Ascending aorta (tissue), 2 donors: Measurements from ENCODE around the gene SCAF4. TPM values are rescaled to one million over a fixed set of nuclear protein-coding genes. Genes with fewer than 3 reads are reported as not detected.
A peak's percentile ranks its signal among the peaks of the same experiment; 100 is the strongest.

Source experiments
- DNase-seq, 2 donors: peaks; one replicate each; pipeline ENCODE4 v3.0.0-alpha.2; 2019; ENCODE audit warnings: low spot score in 2 of 2
- H3K27ac ChIP-seq, 2 donors: fragments of 200-600 bp; sonication (generic); one replicate each; pipeline ENCODE4 v1.5.1; 2016 to 2017; ENCODE audit warnings: mild to moderate bottlenecking in 1 of 2
- H3K27me3 ChIP-seq: fragments of 200-600 bp; sonication (generic); one replicate; pipeline ENCODE4 v1.5.1; 2017
- H3K36me3 ChIP-seq, 2 donors: fragments of 200-600 bp; sonication (generic); one replicate each; pipeline ENCODE4 v1.5.1; 2016
- H3K4me1 ChIP-seq, 2 donors: fragments of 200-600 bp; sonication (generic); one replicate each; pipeline ENCODE4 v1.5.1; 2016 to 2017; ENCODE audit warnings: mild to moderate bottlenecking in 1 of 2
- H3K4me3 ChIP-seq, 2 donors: fragments of 200-600 bp; sonication (generic); one replicate each; pipeline ENCODE4 v1.5.1; 2016 to 2017; ENCODE audit warnings: mild to moderate bottlenecking in 1 of 2
- H3K9me3 ChIP-seq, 2 donors: fragments of 200-600 bp; sonication (generic); one replicate each; pipeline ENCODE4 v1.5.1; 2016
- intact Hi-C: fragments of 100-400 bp; cut with DNase I; formaldehyde crosslinking; loops from one replicate; pipeline ENCODE4 v1.15.1; 2023
- total RNA-seq: library from RNA; depleted of rRNA; stranded (reverse); fragments of >200 nt; gene quantifications from one replicate; pipeline ENCODE4 v1.1.0, GENCODE V29; 2016
- TF ChIP-seq, protein P1 (sequence below), 3 experiments: fragments of 200-600 bp in 2 of 3; fragments of 450-650 bp in 1 of 3; sonication (generic) in 2 of 3; IDR thresholded peaks; one replicate each; pipeline ENCODE4 v1.5.1; 2016 to 2019; ENCODE audit warnings: antibody characterized with exemption in 3 of 3, mild to moderate bottlenecking in 1 of 3, moderate library complexity in 1 of 3

Gene SCAF4
- total RNA-seq, 1 donor from 2014 or later = 31.2 TPM

DNA sequence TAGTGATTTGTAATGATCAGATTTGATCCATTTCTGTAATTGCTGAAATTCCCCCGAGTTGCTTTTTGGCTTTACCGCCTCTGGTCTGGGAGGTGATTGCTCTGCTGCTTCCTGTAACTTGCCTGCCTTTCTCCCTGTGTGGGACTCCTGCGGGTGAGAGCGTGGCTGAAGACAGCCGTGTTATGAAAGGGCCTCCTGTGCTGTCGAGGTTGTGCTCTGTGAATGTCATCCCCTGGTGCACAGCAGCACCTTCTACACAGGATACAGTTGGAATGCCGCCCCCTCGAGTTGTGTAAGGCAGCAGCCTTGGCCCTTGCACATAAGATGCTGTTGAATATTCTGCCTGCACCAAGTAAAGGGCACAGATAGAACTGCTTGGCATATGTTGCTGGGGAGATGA is 66.5 kb downstream of the SCAF4 start:
- Histone ChIP-seq H3K4me1 (peaks cover 0 to 28% of the 10 kb centered on the region in 2 donors), H3K4me3 (no peak overlapping the region), H3K9me3 (no peaks in the 10 kb centered on the region), H3K27ac (no peak overlapping the region), H3K27me3 (no peaks in the 10 kb centered on the region), H3K36me3 (peaks cover 21 to 57% of the 10 kb centered on the region in 2 donors)
- TF ChIP-seq, protein P1, sequence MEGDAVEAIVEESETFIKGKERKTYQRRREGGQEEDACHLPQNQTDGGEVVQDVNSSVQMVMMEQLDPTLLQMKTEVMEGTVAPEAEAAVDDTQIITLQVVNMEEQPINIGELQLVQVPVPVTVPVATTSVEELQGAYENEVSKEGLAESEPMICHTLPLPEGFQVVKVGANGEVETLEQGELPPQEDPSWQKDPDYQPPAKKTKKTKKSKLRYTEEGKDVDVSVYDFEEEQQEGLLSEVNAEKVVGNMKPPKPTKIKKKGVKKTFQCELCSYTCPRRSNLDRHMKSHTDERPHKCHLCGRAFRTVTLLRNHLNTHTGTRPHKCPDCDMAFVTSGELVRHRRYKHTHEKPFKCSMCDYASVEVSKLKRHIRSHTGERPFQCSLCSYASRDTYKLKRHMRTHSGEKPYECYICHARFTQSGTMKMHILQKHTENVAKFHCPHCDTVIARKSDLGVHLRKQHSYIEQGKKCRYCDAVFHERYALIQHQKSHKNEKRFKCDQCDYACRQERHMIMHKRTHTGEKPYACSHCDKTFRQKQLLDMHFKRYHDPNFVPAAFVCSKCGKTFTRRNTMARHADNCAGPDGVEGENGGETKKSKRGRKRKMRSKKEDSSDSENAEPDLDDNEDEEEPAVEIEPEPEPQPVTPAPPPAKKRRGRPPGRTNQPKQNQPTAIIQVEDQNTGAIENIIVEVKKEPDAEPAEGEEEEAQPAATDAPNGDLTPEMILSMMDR (IDR thresholded peaks at IDR 0.05) = no peak
- no peak for DNase-seq
- intact Hi-C loops = no loop called here

DNA sequence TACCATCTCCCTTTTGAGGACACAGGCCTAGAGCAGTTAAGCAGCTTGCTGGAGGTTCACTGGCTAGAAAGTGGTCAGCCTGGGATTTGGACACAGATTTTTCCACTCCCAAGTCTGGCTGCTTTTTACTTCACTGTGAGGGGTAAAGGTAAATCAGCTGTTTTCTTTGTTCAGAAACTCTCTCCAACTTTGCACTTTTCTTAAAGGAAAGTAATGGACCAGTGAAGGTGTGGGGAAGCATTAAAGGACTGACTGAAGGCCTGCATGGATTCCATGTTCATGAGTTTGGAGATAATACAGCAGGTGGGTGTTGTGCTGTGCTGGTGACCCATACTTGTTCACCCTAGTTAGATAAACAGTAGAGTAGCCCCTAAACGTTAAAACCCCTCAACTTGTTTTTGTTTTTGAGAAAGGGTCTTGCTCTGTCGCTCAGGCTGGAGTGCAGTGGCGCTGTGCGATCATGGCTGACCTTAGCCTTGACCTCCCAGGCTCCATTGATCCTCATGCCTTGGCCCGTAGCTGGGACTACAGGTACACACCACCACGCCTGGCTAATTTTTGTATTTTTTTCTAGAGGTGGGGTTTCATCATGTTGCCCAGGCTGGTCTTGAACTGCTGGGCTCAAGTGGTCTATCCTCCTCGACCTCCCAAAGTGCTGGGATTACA is 68.2 kb downstream of the SCAF4 start:
- no peaks in the 10 kb centered on the region for H3K27me3 ChIP-seq
- no peak overlapping the region for H3K27ac ChIP-seq
- DNase-seq = no peak
- TF ChIP-seq, protein P1 (IDR thresholded peaks at IDR 0.05) = no peak
- no peak overlapping the region for H3K4me3 ChIP-seq
- intact Hi-C loops = loop anchor here (5.0 kb wide), 2 partner anchors 204 to 949 kb away; partner anchors contain the start of gene CFAP298
- H3K4me1 ChIP-seq = peaks cover 0 to 31% of the 10 kb centered on the region in 2 donors
- no peaks in the 10 kb centered on the region for H3K9me3 ChIP-seq
- peaks cover 17 to 50% of the 10 kb centered on the region in 2 donors for H3K36me3 ChIP-seq

DNA sequence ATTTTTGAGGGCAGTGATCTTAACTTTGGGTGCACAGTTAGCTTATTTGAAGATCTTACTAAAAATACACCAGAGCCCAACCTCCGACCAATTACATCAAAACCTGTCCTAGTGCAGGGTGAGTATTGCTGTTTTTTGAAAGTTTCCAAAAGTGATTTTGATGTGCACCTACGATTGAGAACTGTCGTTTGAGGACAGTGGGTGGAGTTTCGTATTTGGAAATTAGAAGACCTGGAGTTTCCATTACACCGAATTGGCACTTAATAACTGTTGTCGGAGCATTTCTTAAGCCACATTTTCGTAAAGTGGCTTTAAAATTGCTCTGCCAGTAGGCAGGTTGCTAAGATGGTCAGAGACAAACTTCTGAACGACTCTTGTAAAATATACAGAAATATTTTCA is 71.3 kb downstream of the SCAF4 start:
- peaks cover 0 to 32% of the 10 kb centered on the region in 2 donors for H3K4me1 ChIP-seq
- intact Hi-C loops = loop anchor here (1.0 to 5.0 kb wide), 3 partner anchors 72 to 952 kb away; partner anchors contain the start of genes CFAP298 and SCAF4
- H3K9me3 ChIP-seq = no peaks in the 10 kb centered on the region
- peak overlapping the region; percentile 73 to 76 for H3K4me3 ChIP-seq
- no peaks in the 10 kb centered on the region for H3K27me3 ChIP-seq
- peak overlapping the region; percentile 89 to 90 for H3K27ac ChIP-seq
- H3K36me3 ChIP-seq = peaks cover 3 to 19% of the 10 kb centered on the region in 2 donors
- DNase-seq = no peak
- TF ChIP-seq, protein P1 (IDR thresholded peaks at IDR 0.05) = no peak

DNA sequence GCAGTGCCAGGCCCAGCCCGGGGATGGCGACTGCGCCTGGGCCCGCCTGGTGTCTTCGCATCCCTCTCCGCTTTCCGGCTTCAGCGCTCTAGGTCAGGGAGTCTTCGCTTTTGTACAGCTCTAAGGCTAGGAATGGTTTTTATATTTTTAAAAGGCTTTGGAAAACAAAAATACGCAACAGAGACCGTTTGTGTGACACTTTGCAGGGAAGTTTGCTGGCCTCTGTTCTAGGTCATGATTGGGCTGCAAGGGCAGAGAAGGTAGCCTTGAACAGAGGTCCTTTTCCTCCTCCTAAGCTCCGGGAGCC is 71.7 kb downstream of the SCAF4 start:
- no peak for DNase-seq
- H3K27me3 ChIP-seq = no peaks in the 10 kb centered on the region
- peak overlapping the region; percentile 89 to 90 for H3K27ac ChIP-seq
- intact Hi-C loops = loop anchor here (1.0 to 5.0 kb wide), 3 partner anchors 72 to 952 kb away; partner anchors contain the start of genes CFAP298 and SCAF4
- H3K4me3 ChIP-seq = peak overlapping the region; percentile 73 to 76
- peaks cover 3 to 16% of the 10 kb centered on the region in 2 donors for H3K36me3 ChIP-seq
- no peaks in the 10 kb centered on the region for H3K9me3 ChIP-seq
- TF ChIP-seq, protein P1 (IDR thresholded peaks at IDR 0.05) = no peak
- H3K4me1 ChIP-seq = peaks cover 0 to 31% of the 10 kb centered on the region in 2 donors

DNA sequence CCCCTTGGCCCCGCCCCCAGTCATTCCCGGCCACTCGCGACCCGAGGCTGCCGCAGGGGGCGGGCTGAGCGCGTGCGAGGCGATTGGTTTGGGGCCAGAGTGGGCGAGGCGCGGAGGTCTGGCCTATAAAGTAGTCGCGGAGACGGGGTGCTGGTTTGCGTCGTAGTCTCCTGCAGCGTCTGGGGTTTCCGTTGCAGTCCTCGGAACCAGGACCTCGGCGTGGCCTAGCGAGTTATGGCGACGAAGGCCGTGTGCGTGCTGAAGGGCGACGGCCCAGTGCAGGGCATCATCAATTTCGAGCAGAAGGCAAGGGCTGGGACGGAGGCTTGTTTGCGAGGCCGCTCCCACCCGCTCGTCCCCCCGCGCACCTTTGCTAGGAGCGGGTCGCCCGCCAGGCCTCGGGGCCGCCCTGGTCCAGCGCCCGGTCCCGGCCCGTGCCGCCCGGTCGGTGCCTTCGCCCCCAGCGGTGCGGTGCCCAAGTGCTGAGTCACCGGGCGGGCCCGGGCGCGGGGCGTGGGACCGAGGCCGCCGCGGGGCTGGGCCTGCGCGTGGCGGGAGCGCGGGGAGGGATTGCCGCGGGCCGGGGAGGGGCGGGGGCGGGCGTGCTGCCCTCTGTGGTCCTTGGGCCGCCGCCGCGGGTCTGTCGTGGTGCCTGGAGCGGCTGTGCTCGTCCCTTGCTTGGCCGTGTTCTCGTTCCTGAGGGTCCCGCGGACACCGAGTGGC is 72.2 kb downstream of the SCAF4 start, which contains the start of gene SOD1:
TSS of gene SOD1 (plus strand) at position 158 of the 723 bp plus-strand sequence. CDS start at position 235, 77 bp downstream.
- TF ChIP-seq, protein P1 (IDR thresholded peaks at IDR 0.05) = no peak
- H3K27ac ChIP-seq = peak within 1 kb of the TSS; percentile 89 to 90
- peak; percentile 82 to 97 for DNase-seq
- peaks cover 3 to 11% of the 10 kb centered on the region in 2 donors for H3K36me3 ChIP-seq
- intact Hi-C loops = loop anchor here (1.0 to 5.0 kb wide), 5 partner anchors 73 to 1067 kb away; partner anchors contain the start of genes CFAP298 and SCAF4
- peaks cover 0 to 28% of the 10 kb centered on the region in 2 donors for H3K4me1 ChIP-seq
- peak within 1 kb of the TSS; percentile 73 to 76 for H3K4me3 ChIP-seq
- H3K27me3 ChIP-seq = no peaks in the 10 kb centered on the region
- no peaks in the 10 kb centered on the region for H3K9me3 ChIP-seq
